ENCODE results near the gene INPP5A.

DNA sequence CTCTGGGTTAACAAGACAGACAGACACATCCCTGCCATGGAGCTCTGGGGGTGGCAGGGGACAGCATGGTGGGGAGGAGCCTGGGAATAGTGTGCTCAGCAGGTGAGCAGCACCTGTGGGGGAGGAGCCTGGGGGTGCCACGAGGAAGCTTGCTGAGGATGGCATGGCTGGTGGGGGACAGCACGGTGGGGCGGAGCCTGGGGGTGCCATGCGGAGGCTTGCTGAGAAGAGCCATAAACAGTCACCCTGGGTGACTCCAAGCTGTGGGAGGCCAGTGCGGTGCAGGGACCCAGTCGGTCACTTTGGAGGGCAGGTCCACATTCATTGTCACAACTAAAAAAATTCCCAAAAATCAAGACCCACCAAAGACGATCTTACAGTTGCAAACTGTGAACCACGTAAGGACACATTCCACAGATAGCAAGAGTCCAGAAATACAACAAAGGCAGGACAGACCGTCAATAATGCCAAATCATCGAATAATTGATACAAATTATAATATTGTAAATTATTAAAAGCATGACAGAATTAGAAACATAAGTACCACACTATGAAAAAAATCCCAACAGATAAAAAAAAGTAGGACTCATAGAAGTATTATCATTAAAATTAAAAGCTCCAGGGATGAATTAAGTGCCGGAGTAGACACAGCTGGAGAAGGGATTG lies 223.9 kb downstream of the INPP5A start:
- TF ChIP-seq POLR2A (IDR thresholded peaks at IDR 0.05): no peak
- TF ChIP-seq, protein P1, sequence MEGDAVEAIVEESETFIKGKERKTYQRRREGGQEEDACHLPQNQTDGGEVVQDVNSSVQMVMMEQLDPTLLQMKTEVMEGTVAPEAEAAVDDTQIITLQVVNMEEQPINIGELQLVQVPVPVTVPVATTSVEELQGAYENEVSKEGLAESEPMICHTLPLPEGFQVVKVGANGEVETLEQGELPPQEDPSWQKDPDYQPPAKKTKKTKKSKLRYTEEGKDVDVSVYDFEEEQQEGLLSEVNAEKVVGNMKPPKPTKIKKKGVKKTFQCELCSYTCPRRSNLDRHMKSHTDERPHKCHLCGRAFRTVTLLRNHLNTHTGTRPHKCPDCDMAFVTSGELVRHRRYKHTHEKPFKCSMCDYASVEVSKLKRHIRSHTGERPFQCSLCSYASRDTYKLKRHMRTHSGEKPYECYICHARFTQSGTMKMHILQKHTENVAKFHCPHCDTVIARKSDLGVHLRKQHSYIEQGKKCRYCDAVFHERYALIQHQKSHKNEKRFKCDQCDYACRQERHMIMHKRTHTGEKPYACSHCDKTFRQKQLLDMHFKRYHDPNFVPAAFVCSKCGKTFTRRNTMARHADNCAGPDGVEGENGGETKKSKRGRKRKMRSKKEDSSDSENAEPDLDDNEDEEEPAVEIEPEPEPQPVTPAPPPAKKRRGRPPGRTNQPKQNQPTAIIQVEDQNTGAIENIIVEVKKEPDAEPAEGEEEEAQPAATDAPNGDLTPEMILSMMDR (IDR thresholded peaks at IDR 0.05): no peak

Measured in upper lobe of left lung (tissue), 4 donors.